Panc1 (cell line): ENCODE measurements around the gene OR52E1. TPM values are rescaled to one million over a fixed set of nuclear protein-coding genes. Genes with fewer than 3 reads are reported as not detected.

Experiments used
- ATAC-seq: fragments of 200-7000 bp; cut with Tn5 transposase; 2 replicates; pipeline ENCODE4 v1.9.1; 2020; ENCODE audit warnings: mild to moderate bottlenecking, moderate library complexity
- BruUV-seq: library from RNA; stranded (reverse); fragments of 400-500 nt; replicated peaks from 2 replicates; lab custom pipeline; 2021; lab: Mats Ljungman, UMichigan
- CTCF ChIA-PET: fragments of 300-600 bp; sonication (Branson Sonifier 250); formaldehyde crosslinking; loops from one replicate; lab custom pipeline; 2022; ENCODE audit warnings: antibody characterized with exemption; lab: Charles Lee
- POLR2A ChIA-PET: fragments of 300-600 bp; sonication (Branson Sonifier 250); formaldehyde crosslinking; loops from one replicate; lab custom pipeline; 2022; ENCODE audit warnings: antibody characterized with exemption; lab: Charles Lee
- DNase-seq: peaks from one replicate; pipeline ENCODE4 v3.0.0-alpha.2; 2010; ENCODE audit warnings: low read depth, low spot score
- H3K27ac ChIP-seq: 2 replicates; pipeline ENCODE4 v1.5.1; 2011; ENCODE audit warnings: mild to moderate bottlenecking, low read length, inconsistent platforms
- H3K27me3 ChIP-seq: fragments of 200-500 bp; sonication (Bioruptor generic); 2 replicates; pipeline ENCODE4 v1.6.0; 2014; ENCODE audit warnings: low read length, inconsistent platforms; ENCODE audit not compliant: control insufficient read depth, insufficient read depth
- H3K36me3 ChIP-seq: fragments of 200-500 bp; sonication (Bioruptor generic); 2 replicates; pipeline ENCODE4 v1.5.1; 2014; ENCODE audit warnings: inconsistent platforms, mild to moderate bottlenecking, low read length, moderate library complexity; ENCODE audit not compliant: control insufficient read depth, insufficient read depth
- H3K4me1 ChIP-seq: 2 replicates; pipeline ENCODE4 v1.5.1; 2011; ENCODE audit warnings: inconsistent platforms, mild to moderate bottlenecking, low read length, moderate library complexity; ENCODE audit not compliant: control insufficient read depth, insufficient read depth
- H3K4me3 ChIP-seq, 2 experiments: 2 replicates each; pipeline ENCODE4 v1.5.1; 2011 to 2012; ENCODE audit warnings: low read depth in 2 of 2, low read length in 2 of 2, mild to moderate bottlenecking in 2 of 2, inconsistent platforms in 1 of 2, moderate library complexity in 1 of 2
- H3K9me3 ChIP-seq: fragments of 200-500 bp; sonication (Bioruptor generic); 2 replicates; pipeline ENCODE4 v1.5.1; 2014; ENCODE audit warnings: low read depth, mild to moderate bottlenecking, inconsistent platforms, low read length, moderate library complexity; ENCODE audit not compliant: control insufficient read depth, insufficient read depth
- POLR2AphosphoS5 ChIP-seq: IDR thresholded peaks from 2 replicates; pipeline ENCODE4 v1.6.1; 2012; ENCODE audit warnings: mild to moderate bottlenecking, low read depth, low read length, moderate library complexity
- SIN3A ChIP-seq: IDR thresholded peaks from 2 replicates; pipeline ENCODE4 v1.6.1; 2012; ENCODE audit warnings: low read depth, mild to moderate bottlenecking, low read length, moderate library complexity, borderline replicate concordance; ENCODE audit not compliant: insufficient read depth
- TCF7L2 ChIP-seq: IDR thresholded peaks from 2 replicates; pipeline ENCODE4 v1.6.1; 2011; ENCODE audit warnings: mild to moderate bottlenecking, low read depth, low read length, inconsistent platforms
- in situ Hi-C: cut with HindIII; loops from 2 replicates; pipeline ENCODE4 v1.10.0; 2016; ENCODE audit warnings: low sequenced_read_pairs, low pct_unique_long_range_greater_than_20kb
- intact Hi-C: fragments of 100-400 bp; cut with micrococcal nuclease; formaldehyde crosslinking; loops from one replicate; pipeline ENCODE4 v1.10.0; 2022; ENCODE audit not compliant: unreplicated experiment
- total RNA-seq: library from RNA; stranded (reverse); gene quantifications from one replicate; pipeline ENCODE4 v1.2.1, GENCODE V29; 2021; ENCODE audit not compliant: unreplicated experiment
- TF ChIP-seq, protein P1 (sequence below), 2 experiments: IDR thresholded peaks; 2 replicates each; pipeline ENCODE4 v1.6.1; 2011 to 2012; ENCODE audit warnings: low read depth in 2 of 2, control low read depth in 1 of 2, low read length in 1 of 2, mild to moderate bottlenecking in 1 of 2, moderate library complexity in 1 of 2; ENCODE audit not compliant: insufficient read depth in 1 of 2
- TF ChIP-seq, protein P2 (sequence below): fragments of 450-650 bp; IDR thresholded peaks from 2 replicates; pipeline ENCODE4 v1.5.1; 2017; ENCODE audit warnings: mild to moderate bottlenecking

Gene OR52E1
- total RNA-seq, 1 experiment from 2014 or later: not detected

DNA sequence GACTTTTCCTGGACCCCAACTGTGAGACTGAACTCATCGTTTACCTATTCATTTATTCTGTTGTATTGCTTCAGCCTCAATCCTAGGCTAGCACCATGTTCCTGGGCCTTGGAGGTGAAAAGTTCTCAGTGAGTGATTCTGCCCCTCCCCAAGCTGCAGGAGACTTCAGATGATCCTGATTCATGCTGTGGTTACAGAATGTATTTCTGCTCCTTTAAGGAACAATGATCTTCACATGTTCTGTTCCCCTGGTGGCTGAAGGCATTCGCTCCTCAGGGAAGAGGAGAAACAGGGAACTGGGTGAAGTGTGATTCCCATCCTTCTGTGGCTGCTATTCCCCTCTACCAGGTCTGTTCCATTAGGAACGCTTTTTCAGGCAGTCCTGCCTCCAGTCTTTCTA, 2.4 kb downstream of the OR52E1 start:
- POLR2A ChIA-PET: no interaction called here
- Histone ChIP-seq H3K4me3 (no peak overlapping the region), H3K27ac (no peak overlapping the region), H3K27me3 (no peaks in the 10 kb centered on the region; the same call in 1 of the 2 replicates), H3K36me3 (no peaks in the 10 kb centered on the region), H3K4me1 (no peaks in the 10 kb centered on the region), H3K9me3 (no peaks in the 10 kb centered on the region)
- BruUV-seq: no TSS peak
- CTCF ChIA-PET: no interaction called here
- no peak for DNase-seq
- intact Hi-C loops: no loop called here
- in situ Hi-C loops: no loop called here
- TF ChIP-seq, protein P1, sequence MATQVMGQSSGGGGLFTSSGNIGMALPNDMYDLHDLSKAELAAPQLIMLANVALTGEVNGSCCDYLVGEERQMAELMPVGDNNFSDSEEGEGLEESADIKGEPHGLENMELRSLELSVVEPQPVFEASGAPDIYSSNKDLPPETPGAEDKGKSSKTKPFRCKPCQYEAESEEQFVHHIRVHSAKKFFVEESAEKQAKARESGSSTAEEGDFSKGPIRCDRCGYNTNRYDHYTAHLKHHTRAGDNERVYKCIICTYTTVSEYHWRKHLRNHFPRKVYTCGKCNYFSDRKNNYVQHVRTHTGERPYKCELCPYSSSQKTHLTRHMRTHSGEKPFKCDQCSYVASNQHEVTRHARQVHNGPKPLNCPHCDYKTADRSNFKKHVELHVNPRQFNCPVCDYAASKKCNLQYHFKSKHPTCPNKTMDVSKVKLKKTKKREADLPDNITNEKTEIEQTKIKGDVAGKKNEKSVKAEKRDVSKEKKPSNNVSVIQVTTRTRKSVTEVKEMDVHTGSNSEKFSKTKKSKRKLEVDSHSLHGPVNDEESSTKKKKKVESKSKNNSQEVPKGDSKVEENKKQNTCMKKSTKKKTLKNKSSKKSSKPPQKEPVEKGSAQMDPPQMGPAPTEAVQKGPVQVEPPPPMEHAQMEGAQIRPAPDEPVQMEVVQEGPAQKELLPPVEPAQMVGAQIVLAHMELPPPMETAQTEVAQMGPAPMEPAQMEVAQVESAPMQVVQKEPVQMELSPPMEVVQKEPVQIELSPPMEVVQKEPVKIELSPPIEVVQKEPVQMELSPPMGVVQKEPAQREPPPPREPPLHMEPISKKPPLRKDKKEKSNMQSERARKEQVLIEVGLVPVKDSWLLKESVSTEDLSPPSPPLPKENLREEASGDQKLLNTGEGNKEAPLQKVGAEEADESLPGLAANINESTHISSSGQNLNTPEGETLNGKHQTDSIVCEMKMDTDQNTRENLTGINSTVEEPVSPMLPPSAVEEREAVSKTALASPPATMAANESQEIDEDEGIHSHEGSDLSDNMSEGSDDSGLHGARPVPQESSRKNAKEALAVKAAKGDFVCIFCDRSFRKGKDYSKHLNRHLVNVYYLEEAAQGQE (IDR thresholded peaks at IDR 0.05; ENCODE audit: insufficient read depth in 1 of 2, low read depth in 2 of 2, low read length in 1 of 2): no peak
- TF ChIP-seq, protein P2, sequence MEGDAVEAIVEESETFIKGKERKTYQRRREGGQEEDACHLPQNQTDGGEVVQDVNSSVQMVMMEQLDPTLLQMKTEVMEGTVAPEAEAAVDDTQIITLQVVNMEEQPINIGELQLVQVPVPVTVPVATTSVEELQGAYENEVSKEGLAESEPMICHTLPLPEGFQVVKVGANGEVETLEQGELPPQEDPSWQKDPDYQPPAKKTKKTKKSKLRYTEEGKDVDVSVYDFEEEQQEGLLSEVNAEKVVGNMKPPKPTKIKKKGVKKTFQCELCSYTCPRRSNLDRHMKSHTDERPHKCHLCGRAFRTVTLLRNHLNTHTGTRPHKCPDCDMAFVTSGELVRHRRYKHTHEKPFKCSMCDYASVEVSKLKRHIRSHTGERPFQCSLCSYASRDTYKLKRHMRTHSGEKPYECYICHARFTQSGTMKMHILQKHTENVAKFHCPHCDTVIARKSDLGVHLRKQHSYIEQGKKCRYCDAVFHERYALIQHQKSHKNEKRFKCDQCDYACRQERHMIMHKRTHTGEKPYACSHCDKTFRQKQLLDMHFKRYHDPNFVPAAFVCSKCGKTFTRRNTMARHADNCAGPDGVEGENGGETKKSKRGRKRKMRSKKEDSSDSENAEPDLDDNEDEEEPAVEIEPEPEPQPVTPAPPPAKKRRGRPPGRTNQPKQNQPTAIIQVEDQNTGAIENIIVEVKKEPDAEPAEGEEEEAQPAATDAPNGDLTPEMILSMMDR: no peak
- TF ChIP-seq TCF7L2 (no peak), SIN3A (no peak), POLR2AphosphoS5 (no peak)
- no peak for ATAC-seq

DNA sequence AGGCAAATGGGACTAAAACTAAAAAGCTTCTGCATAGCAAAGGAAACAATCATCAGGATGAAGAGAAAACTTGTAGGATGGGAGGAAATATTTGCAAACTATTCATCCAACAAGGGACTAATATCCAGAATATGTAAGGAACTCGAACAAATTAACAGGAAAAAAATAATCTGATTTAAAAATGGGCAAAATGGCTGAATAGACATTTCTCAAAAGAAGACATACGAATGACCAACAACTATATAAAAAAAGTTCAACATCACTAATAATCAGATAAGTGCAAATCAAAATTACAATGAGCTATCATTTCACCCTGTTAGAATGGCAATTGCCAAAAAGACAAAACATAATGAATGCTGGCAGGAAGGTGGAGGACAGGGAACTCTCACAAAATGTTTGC, 12.0 kb downstream of the OR52E1 start:
- no peak for DNase-seq
- Histone ChIP-seq H3K27ac (no peak overlapping the region), H3K4me1 (no peaks in the 10 kb centered on the region), H3K27me3 (no peaks in the 10 kb centered on the region), H3K4me3 (no peak overlapping the region), H3K9me3 (no peaks in the 10 kb centered on the region), H3K36me3 (no peaks in the 10 kb centered on the region)
- BruUV-seq: no TSS peak
- ChIA-PET CTCF (no interaction called here), POLR2A (no interaction called here)
- no peak for ATAC-seq
- TF ChIP-seq SIN3A (no peak), POLR2AphosphoS5 (no peak), TCF7L2 (no peak)
- TF ChIP-seq, protein P1 (IDR thresholded peaks at IDR 0.05; ENCODE audit: insufficient read depth in 1 of 2, low read depth in 2 of 2, low read length in 1 of 2): no peak
- TF ChIP-seq, protein P2: no peak
- intact Hi-C loops (no loop called here), in situ Hi-C loops (no loop called here)
